HepG2 (cell line): ENCODE results near the gene SEC14L1. TPM values are rescaled to one million over a fixed set of nuclear protein-coding genes. Genes with fewer than 3 reads are reported as not detected.

ENCODE experiments used
- KLF12 ChIP-seq: sonication (generic); formaldehyde crosslinking; IDR thresholded peaks from 2 replicates; pipeline ENCODE4 v1.4.0; 2020; ENCODE audit warnings: missing genetic modification reagents, borderline replicate concordance
- MEIS2 ChIP-seq: sonication (generic); formaldehyde crosslinking; IDR thresholded peaks from 2 replicates; pipeline ENCODE4 v1.9.0; 2021; ENCODE audit warnings: mild to moderate bottlenecking, missing genetic modification reagents
- MXI1 ChIP-seq: IDR thresholded peaks from 3 replicates; pipeline ENCODE4 v1.6.1; 2012; ENCODE audit warnings: low read depth, low read length, inconsistent platforms, borderline replicate concordance
- NR2C2 ChIP-seq: sonication (generic); formaldehyde crosslinking; IDR thresholded peaks from 2 replicates; pipeline ENCODE4 v1.4.0; 2020; ENCODE audit warnings: missing genetic modification reagents, mild to moderate bottlenecking, moderate library complexity, borderline replicate concordance
- RAD21 ChIP-seq: fragments of 450-650 bp; formaldehyde crosslinking; IDR thresholded peaks from 2 replicates; pipeline ENCODE4 v1.5.0; 2020; ENCODE audit warnings: mild to moderate bottlenecking
- RBM22 ChIP-seq: fragments of 200-400 bp; formaldehyde crosslinking; optimal IDR thresholded peaks from 2 replicates; pipeline ENCODE3; 2017; ENCODE audit warnings: mild to moderate bottlenecking, low read length, moderate library complexity
- SAFB2 ChIP-seq: sonication (generic); formaldehyde crosslinking; IDR thresholded peaks from 2 replicates; pipeline ENCODE4 v1.5.1; 2020; ENCODE audit warnings: missing genetic modification reagents, low read depth, mild to moderate bottlenecking, borderline replicate concordance
- SAP130 ChIP-seq: IDR thresholded peaks from 2 replicates; pipeline ENCODE4 v1.6.1; 2016; ENCODE audit warnings: low read depth
- SIX4 ChIP-seq: sonication (generic); formaldehyde crosslinking; IDR thresholded peaks from 2 replicates; pipeline ENCODE4 v1.4.0; 2020; ENCODE audit warnings: missing genetic modification reagents
- U2AF1 ChIP-seq: fragments of 200-400 bp; formaldehyde crosslinking; optimal IDR thresholded peaks from 2 replicates; pipeline ENCODE3; 2017; ENCODE audit warnings: mild to moderate bottlenecking, low read depth, low read length
- YEATS4 ChIP-seq: sonication (generic); formaldehyde crosslinking; IDR thresholded peaks from 2 replicates; pipeline ENCODE4 v1.4.0; 2020; ENCODE audit warnings: missing genetic modification reagents, borderline replicate concordance
- ZNF12 ChIP-seq: sonication (generic); formaldehyde crosslinking; IDR thresholded peaks from 2 replicates; pipeline ENCODE4 v1.5.0; 2020; ENCODE audit warnings: missing genetic modification reagents
- ZNF124 ChIP-seq: sonication (generic); formaldehyde crosslinking; IDR thresholded peaks from 2 replicates; pipeline ENCODE4 v1.4.0; 2020; ENCODE audit warnings: missing genetic modification reagents
- ZNF230 ChIP-seq: sonication (generic); formaldehyde crosslinking; IDR thresholded peaks from 2 replicates; pipeline ENCODE4 v1.4.0; 2020; ENCODE audit warnings: mild to moderate bottlenecking, missing genetic modification reagents
- ZNF546 ChIP-seq: sonication (generic); formaldehyde crosslinking; conservative IDR thresholded peaks from 2 replicates; pipeline ENCODE4 v1.8.1; 2023; ENCODE audit warnings: mild to moderate bottlenecking, missing genetic modification reagents
- ZNF607 ChIP-seq: sonication (generic); formaldehyde crosslinking; IDR thresholded peaks from 2 replicates; pipeline ENCODE4 v1.5.1; 2020; ENCODE audit warnings: missing genetic modification reagents, mild to moderate bottlenecking, borderline replicate concordance
- ZNF644 ChIP-seq: IDR thresholded peaks from 2 replicates; pipeline ENCODE4 v1.6.1; 2016; ENCODE audit warnings: low read depth
- ZNF678 ChIP-seq: sonication (generic); formaldehyde crosslinking; IDR thresholded peaks from 2 replicates; pipeline ENCODE4 v1.4.0; 2020; ENCODE audit warnings: mild to moderate bottlenecking, missing genetic modification reagents
- polyA plus RNA-seq, 8 experiments: library from polyadenylated mRNA; depleted of rRNA in 3 of 8; stranded (reverse) in 7 of 8; unstranded in 1 of 8; fragments of >200 nt; fragmentation: Illumina TruSeq in 4 of 8; extraction: Trizol in 4 of 8; gene quantifications; 2 replicates each; pipeline versions ENCODE4 v1.2.1 to v1.2.3, GENCODE V29; 2011 to 2016; ENCODE audit warnings: low read depth in 4 of 8, missing spikeins in 1 of 8, mixed read lengths in 1 of 8; ENCODE audit not compliant: insufficient read depth in 1 of 8
- total RNA-seq, 5 experiments: library from RNA; depleted of rRNA; stranded (reverse); fragments of >200 nt; fragmentation: Illumina TruSeq; extraction: Trizol; gene quantifications; 2 replicates each; pipeline ENCODE4 v1.2.3, GENCODE V29; 2016; ENCODE audit warnings: low read depth in 1 of 5
- TF ChIP-seq, protein P1 (sequence below): sonication (generic); formaldehyde crosslinking; IDR thresholded peaks from 2 replicates; pipeline ENCODE4 v1.5.1; 2020; ENCODE audit warnings: mild to moderate bottlenecking, missing genetic modification reagents, borderline replicate concordance
- TF ChIP-seq, protein P2 (sequence below): sonication (generic); formaldehyde crosslinking; conservative IDR thresholded peaks from 2 replicates; pipeline ENCODE4 v1.4.0; 2020; ENCODE audit warnings: mild to moderate bottlenecking, missing genetic modification reagents, moderate library complexity
- TF ChIP-seq, protein P3 (sequence below): IDR thresholded peaks from 2 replicates; pipeline ENCODE4 v1.6.1; 2016; ENCODE audit warnings: mild to moderate bottlenecking, missing biosample characterization, missing genetic modification reagents

The SEC14L1 gene
- total and polyA plus RNA-seq, 2 of the 13 experiments (the other 11 are each of a cell fraction or from before 2014, with no cell fraction given): 26.3 to 43.9 TPM

DNA sequence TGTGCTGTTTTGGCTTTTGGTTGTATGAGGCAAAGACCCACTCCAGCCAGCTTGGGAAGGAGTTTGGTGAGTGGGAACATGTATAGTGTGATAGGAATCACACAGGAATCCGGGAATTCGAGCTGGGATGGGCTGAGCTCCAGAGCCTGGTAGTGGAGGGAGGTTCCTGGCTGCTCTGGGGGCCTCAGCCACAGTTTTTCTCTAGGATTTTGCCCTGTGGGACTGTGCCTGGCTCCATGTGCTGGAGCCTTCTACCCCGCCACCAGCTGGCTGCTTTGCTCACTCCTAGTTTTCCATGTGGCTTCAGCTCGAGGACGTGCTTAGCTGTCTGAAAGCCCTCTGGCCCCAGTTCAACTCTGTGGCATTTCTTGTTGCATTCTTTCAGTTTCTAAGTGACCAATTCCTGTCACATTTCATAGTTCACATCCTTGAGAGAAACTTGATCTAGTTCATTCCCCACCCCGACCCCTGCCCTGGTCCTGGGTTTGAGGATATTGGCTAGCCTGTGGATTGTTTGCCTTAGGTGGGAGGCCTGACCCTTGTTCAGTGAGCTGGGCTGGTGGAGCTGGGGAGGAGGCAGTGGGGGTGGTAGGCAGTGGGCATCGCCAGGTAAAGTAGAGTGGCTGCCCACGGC is 5.0 kb downstream of the SEC14L1 start (continued):
- TF ChIP-seq, protein P1, sequence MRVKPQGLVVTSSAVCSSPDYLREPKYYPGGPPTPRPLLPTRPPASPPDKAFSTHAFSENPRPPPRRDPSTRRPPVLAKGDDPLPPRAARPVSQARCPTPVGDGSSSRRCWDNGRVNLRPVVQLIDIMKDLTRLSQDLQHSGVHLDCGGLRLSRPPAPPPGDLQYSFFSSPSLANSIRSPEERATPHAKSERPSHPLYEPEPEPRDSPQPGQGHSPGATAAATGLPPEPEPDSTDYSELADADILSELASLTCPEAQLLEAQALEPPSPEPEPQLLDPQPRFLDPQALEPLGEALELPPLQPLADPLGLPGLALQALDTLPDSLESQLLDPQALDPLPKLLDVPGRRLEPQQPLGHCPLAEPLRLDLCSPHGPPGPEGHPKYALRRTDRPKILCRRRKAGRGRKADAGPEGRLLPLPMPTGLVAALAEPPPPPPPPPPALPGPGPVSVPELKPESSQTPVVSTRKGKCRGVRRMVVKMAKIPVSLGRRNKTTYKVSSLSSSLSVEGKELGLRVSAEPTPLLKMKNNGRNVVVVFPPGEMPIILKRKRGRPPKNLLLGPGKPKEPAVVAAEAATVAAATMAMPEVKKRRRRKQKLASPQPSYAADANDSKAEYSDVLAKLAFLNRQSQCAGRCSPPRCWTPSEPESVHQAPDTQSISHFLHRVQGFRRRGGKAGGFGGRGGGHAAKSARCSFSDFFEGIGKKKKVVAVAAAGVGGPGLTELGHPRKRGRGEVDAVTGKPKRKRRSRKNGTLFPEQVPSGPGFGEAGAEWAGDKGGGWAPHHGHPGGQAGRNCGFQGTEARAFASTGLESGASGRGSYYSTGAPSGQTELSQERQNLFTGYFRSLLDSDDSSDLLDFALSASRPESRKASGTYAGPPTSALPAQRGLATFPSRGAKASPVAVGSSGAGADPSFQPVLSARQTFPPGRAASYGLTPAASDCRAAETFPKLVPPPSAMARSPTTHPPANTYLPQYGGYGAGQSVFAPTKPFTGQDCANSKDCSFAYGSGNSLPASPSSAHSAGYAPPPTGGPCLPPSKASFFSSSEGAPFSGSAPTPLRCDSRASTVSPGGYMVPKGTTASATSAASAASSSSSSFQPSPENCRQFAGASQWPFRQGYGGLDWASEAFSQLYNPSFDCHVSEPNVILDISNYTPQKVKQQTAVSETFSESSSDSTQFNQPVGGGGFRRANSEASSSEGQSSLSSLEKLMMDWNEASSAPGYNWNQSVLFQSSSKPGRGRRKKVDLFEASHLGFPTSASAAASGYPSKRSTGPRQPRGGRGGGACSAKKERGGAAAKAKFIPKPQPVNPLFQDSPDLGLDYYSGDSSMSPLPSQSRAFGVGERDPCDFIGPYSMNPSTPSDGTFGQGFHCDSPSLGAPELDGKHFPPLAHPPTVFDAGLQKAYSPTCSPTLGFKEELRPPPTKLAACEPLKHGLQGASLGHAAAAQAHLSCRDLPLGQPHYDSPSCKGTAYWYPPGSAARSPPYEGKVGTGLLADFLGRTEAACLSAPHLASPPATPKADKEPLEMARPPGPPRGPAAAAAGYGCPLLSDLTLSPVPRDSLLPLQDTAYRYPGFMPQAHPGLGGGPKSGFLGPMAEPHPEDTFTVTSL (CRISPR knock-in tag): 0 out of 2 replicates have a peak, but pooled peaks have one; percentile 28
- TF ChIP-seq ZNF124 (CRISPR knock-in tag) (no peak), SAFB2 (CRISPR knock-in tag) (0 out of 2 replicates have a peak, but pooled peaks have one; percentile 79), ZNF678 (CRISPR knock-in tag) (0 out of 2 replicates have a peak, but pooled peaks have one; percentile 45), RBM22 (no peak), ZNF12 (CRISPR knock-in tag) (no peak), ZNF607 (CRISPR knock-in tag) (0 out of 2 replicates have a peak, but pooled peaks have one; percentile 19), ZNF230 (CRISPR knock-in tag) (0 out of 2 replicates have a peak, but pooled peaks have one; percentile 77), NR2C2 (0 out of 2 replicates have a peak, but pooled peaks have one; percentile 21), MEIS2 (CRISPR knock-in tag) (peak; percentile 87), KLF12 (CRISPR knock-in tag) (peak; percentile 77; the same call in 1 of the 2 replicates), YEATS4 (CRISPR knock-in tag) (peak; percentile 54; the same call in 1 of the 2 replicates), U2AF1 (no peak), SIX4 (CRISPR knock-in tag) (peak; percentile 54), SAP130 (peak; percentile 63), MXI1 (peak; percentile 62; the same call in 1 of the 3 replicates), RAD21 (CRISPR knock-in tag) (0 out of 2 replicates have a peak, but pooled peaks have one; percentile 46), ZNF546 (no peak), ZNF644 (CRISPR knock-in tag) (0 out of 2 replicates have a peak, but pooled peaks have one; percentile 15)
- TF ChIP-seq, protein P2, sequence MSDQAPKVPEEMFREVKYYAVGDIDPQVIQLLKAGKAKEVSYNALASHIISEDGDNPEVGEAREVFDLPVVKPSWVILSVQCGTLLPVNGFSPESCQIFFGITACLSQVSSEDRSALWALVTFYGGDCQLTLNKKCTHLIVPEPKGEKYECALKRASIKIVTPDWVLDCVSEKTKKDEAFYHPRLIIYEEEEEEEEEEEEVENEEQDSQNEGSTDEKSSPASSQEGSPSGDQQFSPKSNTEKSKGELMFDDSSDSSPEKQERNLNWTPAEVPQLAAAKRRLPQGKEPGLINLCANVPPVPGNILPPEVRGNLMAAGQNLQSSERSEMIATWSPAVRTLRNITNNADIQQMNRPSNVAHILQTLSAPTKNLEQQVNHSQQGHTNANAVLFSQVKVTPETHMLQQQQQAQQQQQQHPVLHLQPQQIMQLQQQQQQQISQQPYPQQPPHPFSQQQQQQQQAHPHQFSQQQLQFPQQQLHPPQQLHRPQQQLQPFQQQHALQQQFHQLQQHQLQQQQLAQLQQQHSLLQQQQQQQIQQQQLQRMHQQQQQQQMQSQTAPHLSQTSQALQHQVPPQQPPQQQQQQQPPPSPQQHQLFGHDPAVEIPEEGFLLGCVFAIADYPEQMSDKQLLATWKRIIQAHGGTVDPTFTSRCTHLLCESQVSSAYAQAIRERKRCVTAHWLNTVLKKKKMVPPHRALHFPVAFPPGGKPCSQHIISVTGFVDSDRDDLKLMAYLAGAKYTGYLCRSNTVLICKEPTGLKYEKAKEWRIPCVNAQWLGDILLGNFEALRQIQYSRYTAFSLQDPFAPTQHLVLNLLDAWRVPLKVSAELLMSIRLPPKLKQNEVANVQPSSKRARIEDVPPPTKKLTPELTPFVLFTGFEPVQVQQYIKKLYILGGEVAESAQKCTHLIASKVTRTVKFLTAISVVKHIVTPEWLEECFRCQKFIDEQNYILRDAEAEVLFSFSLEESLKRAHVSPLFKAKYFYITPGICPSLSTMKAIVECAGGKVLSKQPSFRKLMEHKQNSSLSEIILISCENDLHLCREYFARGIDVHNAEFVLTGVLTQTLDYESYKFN (CRISPR knock-in tag): peak; percentile 75; the same call in 1 of the 2 replicates
- TF ChIP-seq, protein P3, sequence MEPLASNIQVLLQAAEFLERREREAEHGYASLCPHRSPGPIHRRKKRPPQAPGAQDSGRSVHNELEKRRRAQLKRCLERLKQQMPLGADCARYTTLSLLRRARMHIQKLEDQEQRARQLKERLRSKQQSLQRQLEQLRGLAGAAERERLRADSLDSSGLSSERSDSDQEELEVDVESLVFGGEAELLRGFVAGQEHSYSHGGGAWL (CRISPR knock-in tag): peak; percentile 38; the same call in 1 of the 2 replicates
